GM18508 (cell line): ENCODE data around the gene LDHB.
"Not testable (repeated sequence)": the region's sequence is repeated elsewhere in the genome, so short reads cannot be mapped to it uniquely, and the experiment has no call there.

Experiments used
- ATAC-seq: cut with Tn5 transposase; IDR thresholded peaks from one replicate; pipeline ENCODE4 v1.9.1; 2021; ENCODE audit warnings: moderate number of reproducible peaks; ENCODE audit not compliant: insufficient read depth, unreplicated experiment

The LDHB gene

DNA sequence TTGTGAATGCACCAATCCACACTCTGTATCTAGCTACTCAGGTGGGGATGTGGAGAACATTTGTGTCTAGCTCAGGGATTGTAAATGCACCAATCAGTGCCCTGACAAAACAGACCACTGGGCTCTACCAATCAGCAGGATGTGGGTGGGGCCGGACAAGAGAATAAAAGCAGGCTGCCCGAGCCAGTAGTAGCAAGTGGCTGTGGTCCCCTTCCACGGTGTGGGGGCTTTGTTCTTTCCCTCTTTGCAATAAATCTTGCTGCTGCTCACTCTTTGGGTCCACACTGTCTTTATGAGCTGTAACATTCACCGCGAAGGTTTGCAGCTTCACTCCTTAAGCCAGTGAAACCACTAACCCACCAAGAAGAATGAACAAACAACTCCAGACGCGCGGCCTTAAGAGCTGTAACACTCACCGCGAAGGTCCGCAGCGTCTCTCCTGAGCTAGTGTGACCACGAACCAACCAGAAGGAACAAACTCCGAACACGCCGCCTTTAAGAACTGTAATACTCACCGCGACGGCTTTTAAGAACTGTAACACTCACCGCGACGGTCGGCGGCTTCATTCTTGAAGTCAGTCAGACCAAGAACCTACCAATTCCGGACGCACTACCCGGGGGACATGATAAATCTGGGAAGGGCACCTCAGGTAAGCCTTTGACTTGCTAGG lies 4.6 kb upstream of the LDHB start:
- no peak for ATAC-seq

DNA sequence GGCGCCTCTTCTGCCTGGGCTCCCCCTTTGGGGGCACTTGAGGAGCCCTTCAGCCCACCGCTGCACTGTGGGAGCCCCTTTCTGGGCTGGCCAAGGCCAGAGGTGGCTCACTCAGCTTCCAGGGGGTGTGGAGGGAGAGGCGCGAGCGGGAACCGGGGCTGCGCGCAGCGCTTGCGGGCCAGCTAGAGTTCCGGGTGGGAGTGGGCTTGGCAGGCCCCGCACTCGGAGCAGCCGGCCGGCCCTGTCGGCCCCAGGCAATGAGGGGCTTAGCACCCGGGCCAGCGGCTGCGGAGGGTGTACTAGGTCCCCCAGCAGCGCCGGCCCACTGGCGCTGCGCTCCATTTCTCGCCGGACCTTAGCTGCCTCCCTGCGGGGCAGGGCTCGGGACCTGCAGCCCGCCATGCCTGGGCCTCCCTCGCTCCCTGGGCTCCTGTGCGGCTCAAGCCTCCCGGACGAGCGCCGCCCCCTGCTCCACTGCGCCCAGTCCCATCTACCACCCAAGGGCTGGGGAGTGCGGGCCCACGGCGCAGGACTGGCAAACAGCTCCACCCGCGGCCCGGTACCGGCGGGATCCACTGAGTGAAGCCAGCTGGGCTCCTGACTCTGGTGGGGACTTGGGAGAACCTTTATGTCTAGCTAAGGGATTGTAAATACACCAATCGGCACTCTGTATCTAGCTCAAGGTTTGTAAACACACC lies 3.9 kb upstream of the LDHB start:
- ATAC-seq = not testable (repeated sequence)

GRCh38 chr12:21659383-21659782 lies 1.7 kb upstream of the LDHB start:
- no peak for ATAC-seq

GRCh38 chr12:21656905-21657325 lies 727 bp downstream of the LDHB start:
- no peak for ATAC-seq

DNA sequence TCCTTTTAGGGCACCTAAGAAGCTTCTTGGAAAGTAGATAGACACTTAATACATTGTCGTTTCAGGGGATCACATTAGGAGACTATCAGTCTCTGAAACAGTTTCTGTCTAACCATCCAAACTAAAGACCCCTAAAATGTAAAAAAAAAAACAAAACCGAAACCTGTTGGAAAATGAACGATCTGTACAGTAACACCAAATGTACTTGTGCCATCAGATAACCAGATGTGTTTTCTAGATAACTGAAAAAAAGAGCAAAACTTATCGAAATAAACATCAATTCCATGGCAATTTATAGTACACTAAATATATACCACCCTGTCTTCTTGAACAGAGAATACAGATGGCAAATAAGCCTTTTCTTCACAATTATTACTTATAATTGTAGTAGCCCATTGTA lies 2.1 kb downstream of the LDHB start:
- no peak for ATAC-seq

GRCh38 chr12:21651821-21652220 lies 5.8 kb downstream of the LDHB start:
- ATAC-seq = no peak

DNA sequence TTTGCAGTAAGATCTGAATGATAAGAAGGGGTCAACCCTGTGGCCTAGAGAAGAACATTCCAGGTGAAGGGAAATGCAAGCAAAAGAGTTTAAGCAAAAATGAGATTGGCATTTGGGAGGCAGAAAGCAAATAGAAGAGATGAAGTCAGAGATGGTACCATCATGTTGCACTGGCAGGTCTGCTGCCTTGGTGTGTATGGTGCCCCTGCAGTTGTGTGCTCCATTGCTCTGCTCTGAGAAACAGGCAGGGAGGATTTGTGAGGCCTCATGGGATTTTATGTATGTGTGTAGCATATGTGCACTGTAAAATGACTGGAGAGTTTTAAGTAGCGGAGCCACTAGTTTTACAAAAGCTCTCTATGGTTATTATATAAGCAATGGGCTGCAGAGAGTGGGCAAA lies 6.6 kb downstream of the LDHB start:
- ATAC-seq = no peak

DNA sequence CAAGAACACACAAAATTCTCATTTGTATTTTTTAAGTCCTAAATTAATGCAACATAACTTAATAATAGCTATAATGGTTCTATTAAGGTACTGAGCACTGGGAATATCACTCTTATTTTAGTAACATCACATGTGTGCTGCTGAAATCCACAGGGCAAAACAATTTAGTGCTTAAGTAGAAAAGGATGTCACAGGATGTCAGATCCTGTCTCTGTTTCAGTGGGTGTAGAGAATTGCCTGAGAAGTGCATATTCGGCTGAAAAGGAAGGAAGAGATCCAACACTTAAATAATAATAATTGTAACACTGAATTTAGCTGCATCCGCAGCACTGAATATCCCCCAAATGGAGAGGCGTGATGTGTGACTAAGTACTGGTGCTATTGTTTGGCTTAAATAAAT lies 8.6 kb downstream of the LDHB start:
- ATAC-seq = no peak

DNA sequence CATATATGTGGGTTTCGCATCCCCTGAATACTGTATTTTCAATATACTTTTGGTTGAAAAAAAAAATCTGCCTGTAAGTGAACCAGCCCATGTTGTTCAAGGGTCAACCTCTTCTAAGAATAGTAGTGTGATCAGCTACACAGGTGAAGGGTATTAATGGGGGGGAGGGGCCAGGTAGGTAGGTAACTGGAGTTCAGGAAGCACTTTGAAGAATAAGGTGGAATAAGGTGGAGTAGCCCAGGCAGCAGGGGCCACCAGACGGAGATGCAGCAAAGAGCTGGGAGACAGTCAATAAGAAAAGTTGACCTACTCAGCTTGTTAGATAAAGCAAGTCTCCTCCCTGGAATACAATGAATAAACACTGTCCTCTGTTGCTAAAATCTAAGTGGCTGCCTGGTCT lies 9.3 kb downstream of the LDHB start:
- no peak for ATAC-seq

GRCh38 chr12:21647179-21647578 lies 10.5 kb downstream of the LDHB start:
- no peak for ATAC-seq

- ATAC-seq = not testable (repeated sequence)
Observed at GRCh38 chr12:21645041-21645500, 12.6 kb downstream of the LDHB start.

GRCh38 chr12:21644516-21644915 lies 13.1 kb downstream of the LDHB start:
- no peak for ATAC-seq

DNA sequence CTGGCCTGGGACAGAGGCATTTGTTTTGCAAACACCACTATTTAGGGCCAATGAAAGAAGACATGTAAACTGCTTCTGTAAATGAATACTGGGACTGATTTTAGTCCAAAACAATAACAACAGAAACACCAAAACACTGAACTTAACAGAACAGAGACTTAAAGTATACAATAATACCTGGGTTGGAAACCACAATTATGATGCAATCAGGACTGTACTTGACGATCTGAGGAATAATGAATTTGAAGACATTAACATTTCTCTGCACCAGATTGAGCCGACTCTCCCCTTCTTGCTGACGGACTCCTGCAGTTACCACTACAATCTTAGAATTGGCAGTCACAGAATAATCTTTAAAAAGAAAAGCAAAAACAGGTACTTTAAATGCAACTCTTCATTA lies 13.9 kb downstream of the LDHB start:
- no peak for ATAC-seq

- ATAC-seq = no peak
Observed at GRCh38 chr12:21642707-21643389, 14.8 kb downstream of the LDHB start.

DNA sequence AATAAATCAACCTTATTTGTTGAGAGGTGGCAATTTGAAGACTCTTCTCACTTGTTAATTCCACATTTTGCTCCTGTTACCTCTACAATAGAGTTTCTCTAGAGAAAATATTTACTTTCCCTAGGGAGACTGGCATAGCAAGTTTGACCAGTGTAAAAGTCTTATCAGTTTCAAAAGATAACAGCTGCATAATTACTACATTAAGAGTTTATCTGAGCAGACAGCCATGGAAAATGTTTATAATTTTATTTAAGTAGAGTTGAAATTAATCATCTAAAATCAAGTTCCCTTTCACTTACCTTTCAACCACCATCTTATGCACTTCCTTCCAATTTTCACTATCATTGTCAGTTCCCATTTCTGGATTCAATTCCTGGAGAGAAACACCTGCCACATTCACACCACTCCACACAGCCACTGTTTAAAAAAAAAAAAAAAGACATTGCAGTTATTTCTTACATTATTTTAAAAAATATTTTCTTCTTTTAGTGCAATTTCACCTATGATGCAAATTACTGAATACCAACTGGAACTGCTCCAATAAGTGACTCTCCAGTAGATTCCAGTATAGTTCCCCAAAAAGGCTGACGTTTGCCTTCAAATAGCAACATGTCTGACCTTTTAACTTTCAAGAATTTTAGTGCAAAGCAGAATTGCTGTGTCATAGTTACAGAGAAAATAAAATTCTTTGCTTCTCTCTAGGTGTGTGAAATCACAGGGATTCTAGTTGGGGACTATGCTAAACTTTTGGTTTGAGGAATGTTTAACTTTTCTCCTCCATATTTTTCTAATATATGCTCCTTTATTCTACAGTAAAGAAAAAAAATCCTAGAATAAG lies 19.4 kb downstream of the LDHB start:
- no peak for ATAC-seq

- no peak for ATAC-seq
Observed at GRCh38 chr12:21634245-21634644, 23.4 kb downstream of the LDHB start.

GRCh38 chr12:21631367-21631766 lies 26.3 kb downstream of the LDHB start:
- no peak for ATAC-seq

DNA sequence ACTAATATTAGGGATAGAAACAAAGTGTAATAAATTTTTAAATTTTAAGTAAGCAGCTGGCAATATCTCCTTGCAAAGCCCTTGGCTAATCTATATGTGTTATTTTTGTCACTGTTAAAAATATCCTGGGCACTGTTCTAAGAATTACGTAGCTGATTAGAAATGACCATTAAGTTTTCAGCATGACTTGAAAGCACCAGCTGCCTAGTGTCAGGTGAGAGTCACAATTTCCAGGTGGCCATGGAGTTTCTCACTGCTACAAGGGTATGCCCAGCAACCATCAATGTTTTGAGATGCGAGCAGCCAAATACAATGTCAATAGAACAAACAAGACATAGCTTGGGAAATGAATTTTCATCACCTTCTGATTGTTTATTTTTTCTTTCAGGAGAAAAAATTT lies 29.7 kb downstream of the LDHB start:
- ATAC-seq = no peak

- ATAC-seq = no peak
Observed at GRCh38 chr12:21618566-21618965, 39.1 kb downstream of the LDHB start.

GRCh38 chr12:21617030-21617429 lies 40.6 kb downstream of the LDHB start:
- ATAC-seq = no peak

GRCh38 chr12:21615431-21615830 lies 42.2 kb downstream of the LDHB start:
- ATAC-seq = no peak
